Fibroblast of lung (primary cell): ENCODE results near the gene NSMCE4A. TPM values are rescaled to one million over a fixed set of nuclear protein-coding genes. Genes with fewer than 3 reads are reported as not detected.

ENCODE experiments used
- DNase-seq, 2 donors: peaks; one replicate each; pipeline versions ENCODE4 v3.0.0 to v3.0.0-alpha.2; 2010; ENCODE audit warnings: low read depth in 2 of 2
- H2AFZ ChIP-seq: 2 replicates; pipeline ENCODE4 v1.5.1; 2012; ENCODE audit warnings: low read length, control low read depth, inconsistent platforms
- H3K27ac ChIP-seq: 2 replicates; pipeline ENCODE4 v1.5.1; 2011; ENCODE audit warnings: low read length, control low read depth; ENCODE audit not compliant: insufficient read depth
- H3K27me3 ChIP-seq: 2 replicates; pipeline ENCODE4 v1.5.1; 2011; ENCODE audit warnings: mild to moderate bottlenecking, low read length; ENCODE audit not compliant: control insufficient read depth, insufficient read depth
- H3K36me3 ChIP-seq: 2 replicates; pipeline ENCODE4 v1.5.1; 2011; ENCODE audit warnings: low read length; ENCODE audit not compliant: control insufficient read depth, insufficient read depth
- H3K4me1 ChIP-seq: 2 replicates; pipeline ENCODE4 v1.5.1; 2011; ENCODE audit warnings: low read length; ENCODE audit not compliant: control insufficient read depth, insufficient read depth; ENCODE audit errors: extremely low read depth
- H3K4me2 ChIP-seq: 2 replicates; pipeline ENCODE4 v1.5.1; 2011; ENCODE audit warnings: low read length, control low read depth; ENCODE audit not compliant: insufficient read depth; ENCODE audit errors: extremely low read depth
- H3K4me3 ChIP-seq, 4 experiments: fragments of 200-600 bp in 1 of 4; sonication (generic) in 1 of 4; replicated peaks in 1 of 4; 2 replicates each; pipeline ENCODE4 v1.5.1; 2011 to 2016; ENCODE audit warnings: low read length in 4 of 4, low read depth in 3 of 4, mild to moderate bottlenecking in 3 of 4, control low read depth in 2 of 4, inconsistent platforms in 1 of 4, mixed read lengths in 1 of 4; ENCODE audit not compliant: insufficient read depth in 1 of 4; ENCODE audit errors: control extremely low read depth in 1 of 4
- H3K79me2 ChIP-seq: 2 replicates; pipeline ENCODE4 v1.5.1; 2012; ENCODE audit warnings: mild to moderate bottlenecking, low read length, inconsistent platforms; ENCODE audit not compliant: control insufficient read depth, insufficient read depth
- H3K9ac ChIP-seq: 2 replicates; pipeline ENCODE4 v1.5.1; 2011; ENCODE audit warnings: mild to moderate bottlenecking, low read length, control low read depth; ENCODE audit not compliant: insufficient read depth
- H3K9me3 ChIP-seq: 2 replicates; pipeline ENCODE4 v1.5.1; 2012; ENCODE audit warnings: low read depth, low read length; ENCODE audit not compliant: control insufficient read depth, insufficient read depth
- H4K20me1 ChIP-seq: 2 replicates; pipeline ENCODE4 v1.5.1; 2011; ENCODE audit warnings: low read length; ENCODE audit not compliant: control insufficient read depth, insufficient read depth; ENCODE audit errors: extremely low read depth
- EZH2 ChIP-seq: IDR thresholded peaks from 2 replicates; pipeline ENCODE4 v1.5.1; 2012; ENCODE audit warnings: low read length, control low read depth, mild to moderate bottlenecking; ENCODE audit errors: missing control alignments
- polyA plus RNA-seq, 2 donors: library from polyadenylated mRNA; depleted of rRNA in 1 of 2; stranded (reverse) in 1 of 2; unstranded in 1 of 2; fragments of >200 nt; gene quantifications; 2 replicates each; pipeline ENCODE4 v1.2.1, GENCODE V29; 2011 to 2012; ENCODE audit warnings: missing spikeins in 1 of 2
- total RNA-seq: library from RNA; depleted of rRNA; stranded (reverse); fragments of >200 nt; gene quantifications from 2 replicates; pipeline ENCODE4 v1.2.1, GENCODE V29; 2014
- TF ChIP-seq, protein P1 (sequence below), 2 donors: IDR thresholded peaks in 1 of 2; conservative IDR thresholded peaks in 1 of 2; 1 replicate in 1 of 2; 2 replicates in 1 of 2; pipeline ENCODE4 v1.5.1; 2011 to 2012; ENCODE audit warnings: low read length in 2 of 2, control low read depth in 1 of 2, inconsistent platforms in 1 of 2, low read depth in 1 of 2, mild to moderate bottlenecking in 1 of 2

Gene NSMCE4A
- total and polyA plus RNA-seq, 2 donors (not counting 1 experiment from before 2014, with no cell fraction given), result 13.2 to 26.3 TPM

DNA sequence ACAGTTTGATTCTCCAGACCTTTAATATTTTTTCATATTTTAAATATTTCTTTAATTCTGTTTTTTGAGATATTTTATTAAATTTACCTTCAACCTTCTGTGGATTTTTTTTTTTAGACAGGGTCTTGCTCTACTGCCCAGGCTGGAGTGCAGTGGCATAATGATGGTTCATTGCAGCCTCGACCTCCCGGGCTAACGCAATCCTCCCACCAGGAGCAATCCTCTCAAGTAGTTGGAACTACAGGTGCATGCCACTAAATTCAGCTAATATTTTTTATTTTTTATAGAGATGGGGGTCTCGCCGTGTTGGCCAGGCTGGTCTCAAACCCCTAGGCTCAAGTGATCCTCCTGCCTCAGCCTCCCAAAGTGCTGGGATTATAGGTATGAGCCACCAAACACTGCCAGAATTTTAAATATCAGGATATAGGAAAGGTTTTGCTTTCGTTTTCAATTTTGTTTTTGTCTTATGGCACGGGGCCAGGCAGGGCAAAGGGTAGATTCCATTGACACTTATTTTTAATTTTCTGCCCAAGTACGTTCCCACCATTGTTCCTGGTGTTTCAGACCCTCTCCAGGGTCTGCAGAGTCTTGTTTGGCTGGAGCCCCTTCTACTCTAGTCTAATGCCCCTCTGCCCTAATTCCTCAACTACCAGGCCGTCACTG is 15.1 kb upstream of the NSMCE4A start:
- H3K9ac ChIP-seq, result no peak overlapping the region
- H3K4me2 ChIP-seq, result peak overlapping the region; percentile 44
- no peak overlapping the region for H3K4me3 ChIP-seq
- no peak overlapping the region for H3K27ac ChIP-seq
- no peak overlapping the region for H2AFZ ChIP-seq
- no peak for DNase-seq
- TF ChIP-seq EZH2, result no peak
- TF ChIP-seq, protein P1, sequence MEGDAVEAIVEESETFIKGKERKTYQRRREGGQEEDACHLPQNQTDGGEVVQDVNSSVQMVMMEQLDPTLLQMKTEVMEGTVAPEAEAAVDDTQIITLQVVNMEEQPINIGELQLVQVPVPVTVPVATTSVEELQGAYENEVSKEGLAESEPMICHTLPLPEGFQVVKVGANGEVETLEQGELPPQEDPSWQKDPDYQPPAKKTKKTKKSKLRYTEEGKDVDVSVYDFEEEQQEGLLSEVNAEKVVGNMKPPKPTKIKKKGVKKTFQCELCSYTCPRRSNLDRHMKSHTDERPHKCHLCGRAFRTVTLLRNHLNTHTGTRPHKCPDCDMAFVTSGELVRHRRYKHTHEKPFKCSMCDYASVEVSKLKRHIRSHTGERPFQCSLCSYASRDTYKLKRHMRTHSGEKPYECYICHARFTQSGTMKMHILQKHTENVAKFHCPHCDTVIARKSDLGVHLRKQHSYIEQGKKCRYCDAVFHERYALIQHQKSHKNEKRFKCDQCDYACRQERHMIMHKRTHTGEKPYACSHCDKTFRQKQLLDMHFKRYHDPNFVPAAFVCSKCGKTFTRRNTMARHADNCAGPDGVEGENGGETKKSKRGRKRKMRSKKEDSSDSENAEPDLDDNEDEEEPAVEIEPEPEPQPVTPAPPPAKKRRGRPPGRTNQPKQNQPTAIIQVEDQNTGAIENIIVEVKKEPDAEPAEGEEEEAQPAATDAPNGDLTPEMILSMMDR (conservative IDR thresholded peaks at IDR 0.05 in 1 of 2, IDR thresholded peaks at IDR 0.05 in 1 of 2; ENCODE audit: low read depth in 1 of 2, low read length in 2 of 2), result no peak
- no peaks in the 10 kb centered on the region for H3K79me2 ChIP-seq
- H3K4me1 ChIP-seq, result no peaks in the 10 kb centered on the region
- H3K36me3 ChIP-seq, result no peaks in the 10 kb centered on the region
- H3K9me3 ChIP-seq, result no peaks in the 10 kb centered on the region
- no peaks in the 10 kb centered on the region for H4K20me1 ChIP-seq
- H3K27me3 ChIP-seq, result no peaks in the 10 kb centered on the region

DNA sequence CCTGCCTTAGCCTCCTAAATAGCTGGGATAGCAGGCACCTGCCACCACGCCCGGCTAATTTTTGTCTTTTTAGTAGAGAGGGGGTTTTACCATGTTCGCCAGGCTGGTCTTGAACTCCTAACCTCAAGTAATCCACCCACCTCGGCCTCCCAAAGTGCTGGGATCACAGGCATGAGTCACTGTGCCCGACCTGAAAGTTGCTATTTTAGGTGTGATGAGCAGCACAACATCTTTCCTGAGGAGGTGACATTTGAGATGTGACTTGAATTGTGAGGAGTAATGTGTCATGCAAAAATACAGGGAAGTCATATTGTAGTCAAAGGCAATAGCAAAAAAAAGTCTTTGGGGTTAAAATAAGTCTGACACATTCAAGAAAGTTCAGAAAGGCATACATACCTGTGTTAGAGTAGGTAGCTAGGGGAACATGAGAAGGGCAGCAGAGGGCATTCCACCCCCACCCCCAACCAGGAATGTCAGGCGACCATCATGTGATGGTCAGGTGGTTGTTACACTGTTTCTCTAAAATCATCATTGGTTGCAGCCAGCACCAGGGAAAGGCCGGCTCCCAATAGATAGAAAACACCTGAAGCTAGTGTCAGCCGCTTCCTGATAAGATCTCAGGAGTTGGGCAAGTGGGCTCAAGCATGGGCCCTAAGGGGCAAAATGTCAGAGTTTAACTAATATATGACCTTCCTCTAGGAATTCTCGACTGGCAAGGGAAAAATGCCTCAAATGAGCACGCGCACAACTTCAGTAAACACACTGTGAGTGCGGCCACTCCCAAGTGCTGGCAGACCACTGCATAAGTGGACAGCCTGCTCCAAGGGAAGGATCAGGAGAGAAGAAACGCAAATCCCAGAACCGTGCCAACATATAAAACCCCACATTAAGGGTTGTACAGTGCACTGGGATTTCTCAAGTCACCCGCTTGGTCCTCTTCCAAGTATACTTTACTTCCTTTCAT is 13.6 kb upstream of the NSMCE4A start, which contains the start of gene TACC2:
Gene TACC2, plus strand, starts transcription at position 803 of the 964 bp plus-strand sequence. CDS start 32,819 bp downstream, outside the sequence.
- no peaks in the 10 kb centered on the region for H4K20me1 ChIP-seq
- peaks cover 1% of the 10 kb centered on the region for H3K9me3 ChIP-seq
- no peaks in the 10 kb centered on the region for H3K4me1 ChIP-seq
- no peak within 1 kb of the TSS for H3K4me2 ChIP-seq
- H3K9ac ChIP-seq, result no peak within 1 kb of the TSS
- no peaks in the 10 kb centered on the region for H3K36me3 ChIP-seq
- no peak for TF ChIP-seq EZH2
- TF ChIP-seq, protein P1 (conservative IDR thresholded peaks at IDR 0.05 in 1 of 2, IDR thresholded peaks at IDR 0.05 in 1 of 2; ENCODE audit: low read depth in 1 of 2, low read length in 2 of 2), result no peak
- H2AFZ ChIP-seq, result no peak within 1 kb of the TSS
- H3K4me3 ChIP-seq, result no peak within 1 kb of the TSS
- DNase-seq, result no peak
- no peaks in the 10 kb centered on the region for H3K27me3 ChIP-seq
- H3K27ac ChIP-seq, result no peak within 1 kb of the TSS
- H3K79me2 ChIP-seq, result no peaks in the 10 kb centered on the region

DNA sequence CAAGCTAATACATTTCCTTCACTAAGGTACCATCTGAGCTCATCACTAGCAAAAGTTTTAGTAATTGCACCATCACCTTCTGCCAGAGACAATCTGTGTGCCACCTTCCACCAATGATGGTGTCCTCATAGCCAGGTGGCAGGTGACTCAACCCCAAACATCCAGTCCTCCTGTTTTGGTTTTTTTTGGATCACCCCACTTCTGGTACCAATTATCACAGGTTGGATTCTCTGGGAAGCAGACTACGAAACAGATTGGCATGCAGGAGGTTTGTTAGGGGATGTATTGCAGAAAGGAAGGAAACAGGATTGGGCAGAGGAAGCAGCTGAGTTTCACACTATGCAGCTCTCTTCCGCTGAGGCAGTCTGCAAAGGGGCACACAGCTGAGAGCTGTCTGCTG is 9.4 kb upstream of the NSMCE4A start:
- DNase-seq, result no peak
- Histone ChIP-seq H3K27me3 (no peaks in the 10 kb centered on the region), H3K4me3 (no peak overlapping the region), H2AFZ (no peak overlapping the region), H3K36me3 (no peaks in the 10 kb centered on the region), H4K20me1 (no peaks in the 10 kb centered on the region), H3K9me3 (peaks cover 1% of the 10 kb centered on the region), H3K9ac (no peak overlapping the region), H3K4me2 (no peak overlapping the region), H3K79me2 (no peaks in the 10 kb centered on the region), H3K4me1 (no peaks in the 10 kb centered on the region), H3K27ac (no peak overlapping the region)
- TF ChIP-seq, protein P1 (conservative IDR thresholded peaks at IDR 0.05 in 1 of 2, IDR thresholded peaks at IDR 0.05 in 1 of 2; ENCODE audit: low read depth in 1 of 2, low read length in 2 of 2), result no peak
- TF ChIP-seq EZH2, result no peak
